ENCODE results near the gene ADGRV1. TPM values are rescaled to one million over a fixed set of nuclear protein-coding genes. Genes with fewer than 3 reads are reported as not detected.

Gene ADGRV1
- total RNA-seq, 2 experiments from 2014 or later, result 0.26 TPM; not detected in 1

DNA sequence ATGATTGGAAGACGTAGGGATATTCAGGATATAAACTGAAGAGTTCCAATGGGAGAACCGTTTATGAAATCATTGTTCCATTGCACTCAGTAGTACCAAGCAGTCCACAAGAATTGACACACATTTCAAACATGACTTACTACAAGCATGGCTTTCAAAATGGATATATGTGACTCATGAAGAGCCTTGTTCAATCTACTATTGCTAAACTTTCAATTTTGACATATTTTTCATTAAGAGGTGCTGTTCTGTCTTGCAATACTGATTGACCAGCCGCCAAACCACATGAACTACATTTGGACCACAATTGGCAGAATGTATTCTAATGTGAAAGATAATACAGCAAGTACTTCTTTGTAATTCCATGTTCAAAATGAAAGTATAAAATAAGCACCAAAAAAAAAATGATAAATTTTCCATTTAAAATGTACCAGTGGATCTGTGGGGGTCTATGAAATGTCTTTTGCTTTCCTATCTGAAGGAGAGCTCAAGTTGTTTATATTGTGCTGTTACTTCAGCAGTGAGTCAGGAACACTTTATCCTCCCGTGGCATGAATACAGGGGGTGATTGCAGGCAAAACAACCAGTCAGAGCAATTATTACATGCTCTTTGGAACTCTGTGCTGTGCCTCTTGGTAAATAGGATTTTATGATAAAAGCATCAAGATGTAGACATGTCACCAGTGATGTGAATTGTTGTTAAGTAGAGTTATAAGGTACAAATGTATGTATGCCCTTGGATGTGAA, 458.5 kb downstream of the ADGRV1 start:
- ChIA-PET CTCF (interaction anchor here (1.4 kb wide), 1 partner anchor 8 kb away, joined by 3 read pairs; no protein-coding TSS in a partner anchor), POLR2A (no interaction called here)
- H3K27me3 Mint-ChIP-seq (ENCODE audit: low read depth), result peaks cover 2% of the 10 kb centered on the region
- DNase-seq, result no peak
- H3K9me3 Mint-ChIP-seq (ENCODE audit: insufficient read depth), result peaks cover 9% of the 10 kb centered on the region
- no peaks in the 10 kb centered on the region for H3K36me3 Mint-ChIP-seq (ENCODE audit: low read depth)
- no peak overlapping the region for H3K4me3 Mint-ChIP-seq
- H3K27ac Mint-ChIP-seq, result no peak overlapping the region
- no peaks in the 10 kb centered on the region for H3K4me1 Mint-ChIP-seq (ENCODE audit: low read depth)
- ATAC-seq, result no peak

DNA sequence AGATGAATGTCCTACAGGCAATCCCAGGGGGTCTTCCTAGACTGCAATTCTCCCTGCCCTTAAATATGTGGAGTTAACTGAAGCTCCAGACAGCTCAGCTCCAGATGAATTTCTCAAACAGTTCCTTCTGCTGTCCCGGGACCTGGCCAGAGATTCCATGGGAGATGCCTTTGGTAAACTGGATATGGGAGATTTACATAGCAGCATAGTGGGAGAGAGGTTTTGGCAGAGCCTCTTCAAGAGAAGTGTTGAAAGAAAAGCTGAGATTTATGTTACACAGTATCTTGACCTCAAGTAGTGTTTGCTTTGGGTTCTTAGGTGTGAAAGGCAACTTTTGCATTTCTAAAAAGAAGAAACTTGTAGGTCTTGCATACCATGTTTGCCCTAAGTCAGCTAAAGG, 459.6 kb downstream of the ADGRV1 start:
- Mint-ChIP-seq H3K9me3 (ENCODE audit: insufficient read depth) (peaks cover 9% of the 10 kb centered on the region), H3K4me3 (no peak overlapping the region), H3K4me1 (ENCODE audit: low read depth) (no peaks in the 10 kb centered on the region), H3K36me3 (ENCODE audit: low read depth) (no peaks in the 10 kb centered on the region), H3K27me3 (ENCODE audit: low read depth) (peaks cover 2% of the 10 kb centered on the region), H3K27ac (no peak overlapping the region)
- DNase-seq (no peak), ATAC-seq (no peak)
- ChIA-PET POLR2A (no interaction called here), CTCF (no interaction called here)

DNA sequence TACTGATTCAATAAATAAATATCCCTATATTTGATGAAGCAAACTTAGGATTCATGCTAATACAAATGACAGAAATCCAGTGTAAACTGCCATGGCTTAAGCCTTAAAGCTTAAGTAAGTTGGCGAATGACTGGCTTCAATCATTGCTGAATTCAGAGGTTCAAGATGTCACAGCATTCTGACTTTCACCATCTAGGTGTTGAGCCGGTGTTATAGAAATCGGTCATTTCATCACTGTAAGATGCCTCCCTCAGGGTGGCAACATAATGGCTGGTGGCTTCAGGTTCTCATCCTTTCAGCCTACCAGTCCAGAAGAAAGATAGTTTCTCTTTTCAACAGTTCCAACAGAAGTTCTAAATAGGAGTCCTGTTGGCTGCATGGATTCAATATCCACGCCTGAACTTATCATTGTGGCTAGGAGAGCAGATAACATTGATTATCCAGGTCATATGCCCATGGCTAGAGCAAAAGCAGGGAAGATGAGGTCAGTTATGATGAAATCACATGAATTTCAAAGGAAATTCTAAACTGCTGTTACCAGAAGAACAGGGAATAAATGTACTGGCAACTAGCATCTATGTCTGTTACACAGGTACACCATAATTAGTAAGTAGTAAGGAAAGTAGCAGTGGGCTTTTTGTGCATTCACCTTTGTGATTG, 460.2 kb downstream of the ADGRV1 start:
- Mint-ChIP-seq H3K36me3 (ENCODE audit: low read depth) (no peaks in the 10 kb centered on the region), H3K9me3 (ENCODE audit: insufficient read depth) (peaks cover 9% of the 10 kb centered on the region), H3K27me3 (ENCODE audit: low read depth) (peaks cover 2% of the 10 kb centered on the region), H3K4me1 (ENCODE audit: low read depth) (no peaks in the 10 kb centered on the region), H3K4me3 (no peak overlapping the region), H3K27ac (no peak overlapping the region)
- ATAC-seq, result no peak
- ChIA-PET POLR2A (no interaction called here), CTCF (no interaction called here)
- no peak for DNase-seq

DNA sequence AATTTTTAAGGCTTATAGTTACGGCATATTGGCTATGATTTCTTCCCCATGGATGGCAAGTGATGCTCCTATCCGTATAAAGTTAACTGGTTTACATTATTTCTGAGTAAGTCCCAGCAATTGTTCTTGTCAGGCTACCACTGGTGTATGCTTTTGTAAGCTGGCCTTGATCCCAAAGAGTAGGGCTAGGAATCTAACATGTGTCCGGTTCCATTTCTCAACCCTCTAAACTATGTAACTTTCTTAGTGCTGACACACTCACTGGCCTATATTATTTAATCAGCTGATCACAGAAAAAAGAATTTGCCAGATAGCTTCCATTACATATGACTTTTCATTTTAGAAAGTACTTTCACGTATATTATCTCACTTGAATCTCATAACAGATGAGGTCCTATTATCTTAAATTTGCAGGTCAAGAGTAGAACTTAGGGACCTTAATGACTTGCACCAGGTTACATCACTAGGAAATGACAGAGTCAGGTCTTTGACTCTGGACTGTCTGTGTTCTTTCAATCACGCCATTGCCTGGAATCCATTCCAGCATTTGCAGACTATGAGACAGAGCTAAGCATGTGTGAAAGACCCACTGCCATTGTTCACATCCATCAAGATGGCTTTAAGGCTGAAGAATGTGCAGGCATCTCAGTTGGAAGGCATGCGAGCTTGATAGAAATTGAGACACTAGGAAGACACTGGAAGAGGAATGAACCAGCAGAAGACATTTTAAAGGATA, 461.6 kb downstream of the ADGRV1 start:
- Mint-ChIP-seq H3K4me1 (ENCODE audit: low read depth) (no peaks in the 10 kb centered on the region), H3K27ac (no peak overlapping the region), H3K9me3 (ENCODE audit: insufficient read depth) (no peaks in the 10 kb centered on the region), H3K36me3 (ENCODE audit: low read depth) (no peaks in the 10 kb centered on the region), H3K27me3 (ENCODE audit: low read depth) (peaks cover 2% of the 10 kb centered on the region), H3K4me3 (no peak overlapping the region)
- no peak for DNase-seq
- ATAC-seq, result no peak
- POLR2A ChIA-PET, result no interaction called here
- CTCF ChIA-PET, result no interaction called here

DNA sequence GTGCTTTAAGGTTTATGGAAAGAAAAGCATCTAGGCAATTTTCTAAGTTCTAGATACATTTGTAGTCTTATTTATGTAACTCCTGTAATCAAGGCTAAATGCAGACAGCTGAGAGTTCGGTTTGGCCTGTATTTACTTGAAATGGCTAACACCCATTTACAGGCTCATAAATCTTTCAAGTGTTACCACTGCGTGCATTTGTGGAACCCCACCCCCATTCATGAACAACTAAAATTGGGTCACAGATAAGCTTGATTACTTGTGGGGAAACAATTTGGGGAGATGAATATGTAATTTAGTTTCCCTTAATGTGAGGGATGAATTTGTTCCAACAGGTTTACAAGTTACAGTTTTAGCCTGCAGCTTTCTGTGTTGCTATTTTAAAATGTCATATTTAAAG, 463.9 kb downstream of the ADGRV1 start:
- CTCF ChIA-PET, result interaction anchor here (1.4 kb wide), 1 partner anchor 9 kb away, joined by 3 read pairs; no protein-coding TSS in a partner anchor

DNA sequence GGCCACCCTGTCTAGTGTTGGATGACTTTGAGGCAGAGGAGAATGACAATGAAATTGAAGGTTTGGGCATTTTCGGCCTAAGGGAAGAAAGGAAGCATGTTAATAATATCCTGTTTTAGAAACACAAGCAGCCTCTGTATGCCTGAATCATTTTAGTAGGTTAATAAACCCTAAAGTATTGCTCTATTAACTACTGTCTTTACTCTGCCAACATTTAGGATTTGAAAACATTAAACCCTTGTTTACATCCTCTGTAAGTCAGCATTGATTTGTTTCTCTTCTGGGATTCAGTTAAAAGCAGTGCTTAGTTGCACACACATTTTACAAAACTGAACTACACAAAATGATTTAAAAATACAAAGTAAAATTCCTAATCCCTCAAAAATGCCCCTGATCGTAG, 465.6 kb downstream of the ADGRV1 start:
- POLR2A ChIA-PET, result no interaction called here
- H3K4me1 Mint-ChIP-seq (ENCODE audit: low read depth), result no peaks in the 10 kb centered on the region

More for the DNA sequence above, 463.9 kb downstream of the ADGRV1 start:
- POLR2A ChIA-PET, result no interaction called here
- no peaks in the 10 kb centered on the region for H3K9me3 Mint-ChIP-seq (ENCODE audit: insufficient read depth)
- ATAC-seq (no peak), DNase-seq (no peak)
- no peaks in the 10 kb centered on the region for H3K36me3 Mint-ChIP-seq (ENCODE audit: low read depth)
- no peaks in the 10 kb centered on the region for H3K27me3 Mint-ChIP-seq (ENCODE audit: low read depth)
- no peak overlapping the region for H3K27ac Mint-ChIP-seq
- H3K4me1 Mint-ChIP-seq (ENCODE audit: low read depth), result no peaks in the 10 kb centered on the region
- H3K4me3 Mint-ChIP-seq, result no peak overlapping the region

DNA sequence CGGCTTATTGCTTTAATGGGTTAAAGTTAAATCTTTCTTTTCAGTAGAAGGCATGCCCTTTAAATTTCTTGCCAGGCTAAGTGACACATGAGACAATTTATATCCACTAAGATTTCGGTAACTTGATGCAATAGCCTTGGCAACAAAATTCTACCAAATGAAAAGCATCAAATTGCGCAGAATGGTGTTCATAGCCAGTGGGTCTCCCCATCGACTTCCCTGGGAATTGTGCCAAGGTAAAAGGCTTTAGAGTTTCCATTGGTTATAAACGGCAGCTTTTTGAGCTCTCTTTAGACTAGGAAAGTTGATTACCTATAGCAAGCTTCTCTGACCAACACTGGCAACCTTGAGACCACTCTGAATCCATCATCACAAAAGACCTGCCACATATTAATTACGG, 466.1 kb downstream of the ADGRV1 start:
- DNase-seq (no peak), ATAC-seq (no peak)
- Mint-ChIP-seq H3K4me1 (ENCODE audit: low read depth) (no peaks in the 10 kb centered on the region), H3K4me3 (no peak overlapping the region), H3K36me3 (ENCODE audit: low read depth) (no peaks in the 10 kb centered on the region), H3K27me3 (ENCODE audit: low read depth) (peaks cover 6% of the 10 kb centered on the region), H3K27ac (no peak overlapping the region), H3K9me3 (ENCODE audit: insufficient read depth) (no peaks in the 10 kb centered on the region)
- POLR2A ChIA-PET, result no interaction called here
- CTCF ChIA-PET, result no interaction called here

More for the DNA sequence above, 465.6 kb downstream of the ADGRV1 start:
- Mint-ChIP-seq H3K36me3 (ENCODE audit: low read depth) (no peaks in the 10 kb centered on the region), H3K9me3 (ENCODE audit: insufficient read depth) (no peaks in the 10 kb centered on the region), H3K27ac (no peak overlapping the region), H3K4me3 (no peak overlapping the region), H3K27me3 (ENCODE audit: low read depth) (peaks cover 6% of the 10 kb centered on the region)
- ATAC-seq (no peak), DNase-seq (no peak)
- CTCF ChIA-PET, result no interaction called here

DNA sequence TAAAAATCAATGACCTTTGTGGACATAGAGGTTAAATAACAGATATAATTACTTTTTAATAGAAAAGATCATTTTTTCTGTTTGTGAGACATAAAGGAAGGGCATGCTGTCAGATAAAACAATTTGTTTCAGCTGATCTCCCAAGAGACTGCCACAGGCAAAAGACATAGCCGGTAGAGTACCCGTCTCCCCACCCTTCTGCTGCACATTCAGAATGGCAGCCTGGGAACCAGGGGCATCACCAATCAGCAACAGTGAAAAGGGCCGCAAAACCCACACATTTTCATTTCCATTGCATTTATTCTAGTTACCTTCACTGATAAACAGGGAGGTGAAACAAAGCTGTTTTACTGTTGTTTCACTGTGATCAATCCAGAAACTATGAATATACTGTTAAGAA, 466.9 kb downstream of the ADGRV1 start:
- H3K27me3 Mint-ChIP-seq (ENCODE audit: low read depth), result peaks cover 6% of the 10 kb centered on the region
- no peak for ATAC-seq
- ChIA-PET CTCF (interaction anchor here (1.2 kb wide), 1 partner anchor 9 kb away, joined by 3 read pairs; no protein-coding TSS in a partner anchor), POLR2A (no interaction called here)
- no peak for DNase-seq
- no peak overlapping the region for H3K27ac Mint-ChIP-seq
- no peaks in the 10 kb centered on the region for H3K36me3 Mint-ChIP-seq (ENCODE audit: low read depth)
- no peak overlapping the region for H3K4me3 Mint-ChIP-seq
- no peaks in the 10 kb centered on the region for H3K4me1 Mint-ChIP-seq (ENCODE audit: low read depth)
- H3K9me3 Mint-ChIP-seq (ENCODE audit: insufficient read depth), result no peaks in the 10 kb centered on the region

DNA sequence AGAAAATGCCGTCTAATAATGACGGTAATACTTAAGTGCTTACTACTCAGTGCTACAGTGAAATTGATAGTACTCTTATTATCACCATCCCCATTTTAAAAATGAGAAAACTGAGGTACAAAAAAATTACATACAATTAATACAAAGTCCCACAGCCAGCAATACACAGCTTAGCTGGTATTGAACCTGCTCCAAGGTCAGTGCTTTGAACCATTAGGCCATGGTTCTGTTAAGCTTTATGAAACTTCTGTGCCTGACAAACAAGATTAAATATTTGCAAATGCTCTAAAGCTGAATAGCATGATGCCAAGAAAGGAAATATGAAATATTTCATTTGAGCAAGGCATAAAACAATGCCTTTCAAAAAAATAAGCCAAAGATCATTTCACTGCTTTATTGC, 467.4 kb downstream of the ADGRV1 start:
- H3K27me3 Mint-ChIP-seq (ENCODE audit: low read depth), result peaks cover 8% of the 10 kb centered on the region
- POLR2A ChIA-PET, result no interaction called here
- H3K4me1 Mint-ChIP-seq (ENCODE audit: low read depth), result no peaks in the 10 kb centered on the region
- H3K36me3 Mint-ChIP-seq (ENCODE audit: low read depth), result no peaks in the 10 kb centered on the region
- no peak for DNase-seq
- no peak for ATAC-seq
- H3K9me3 Mint-ChIP-seq (ENCODE audit: insufficient read depth), result no peaks in the 10 kb centered on the region
- CTCF ChIA-PET, result interaction anchor here (1.2 kb wide), 1 partner anchor 10 kb away, joined by 3 read pairs; no protein-coding TSS in a partner anchor
- no peak overlapping the region for H3K27ac Mint-ChIP-seq
- H3K4me3 Mint-ChIP-seq, result no peak overlapping the region

DNA sequence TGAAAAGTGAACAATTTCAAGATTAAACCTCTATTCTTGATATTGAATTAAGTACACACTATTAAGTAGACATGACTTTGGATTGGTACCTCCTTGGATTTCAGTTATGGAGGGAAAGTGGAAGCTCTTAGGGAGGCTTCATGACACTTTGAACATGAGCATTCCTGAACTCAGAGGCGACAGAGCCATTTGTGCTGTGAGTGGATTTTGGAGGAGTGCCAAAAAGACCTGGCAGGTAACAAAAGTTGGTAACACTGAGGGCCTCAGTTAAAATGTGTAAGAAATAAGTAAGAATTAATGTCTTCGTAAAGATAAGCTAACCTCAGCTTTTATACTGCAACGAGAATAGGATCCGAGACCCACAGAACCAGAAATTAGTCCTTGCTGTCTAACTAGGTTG, 467.9 kb downstream of the ADGRV1 start:
- no peaks in the 10 kb centered on the region for H3K36me3 Mint-ChIP-seq (ENCODE audit: low read depth)
- ChIA-PET CTCF (no interaction called here), POLR2A (no interaction called here)
- no peak overlapping the region for H3K27ac Mint-ChIP-seq
- H3K4me1 Mint-ChIP-seq (ENCODE audit: low read depth), result no peaks in the 10 kb centered on the region
- H3K27me3 Mint-ChIP-seq (ENCODE audit: low read depth), result peaks cover 8% of the 10 kb centered on the region
- no peaks in the 10 kb centered on the region for H3K9me3 Mint-ChIP-seq (ENCODE audit: insufficient read depth)
- H3K4me3 Mint-ChIP-seq, result no peak overlapping the region
- DNase-seq (no peak), ATAC-seq (no peak)

DNA sequence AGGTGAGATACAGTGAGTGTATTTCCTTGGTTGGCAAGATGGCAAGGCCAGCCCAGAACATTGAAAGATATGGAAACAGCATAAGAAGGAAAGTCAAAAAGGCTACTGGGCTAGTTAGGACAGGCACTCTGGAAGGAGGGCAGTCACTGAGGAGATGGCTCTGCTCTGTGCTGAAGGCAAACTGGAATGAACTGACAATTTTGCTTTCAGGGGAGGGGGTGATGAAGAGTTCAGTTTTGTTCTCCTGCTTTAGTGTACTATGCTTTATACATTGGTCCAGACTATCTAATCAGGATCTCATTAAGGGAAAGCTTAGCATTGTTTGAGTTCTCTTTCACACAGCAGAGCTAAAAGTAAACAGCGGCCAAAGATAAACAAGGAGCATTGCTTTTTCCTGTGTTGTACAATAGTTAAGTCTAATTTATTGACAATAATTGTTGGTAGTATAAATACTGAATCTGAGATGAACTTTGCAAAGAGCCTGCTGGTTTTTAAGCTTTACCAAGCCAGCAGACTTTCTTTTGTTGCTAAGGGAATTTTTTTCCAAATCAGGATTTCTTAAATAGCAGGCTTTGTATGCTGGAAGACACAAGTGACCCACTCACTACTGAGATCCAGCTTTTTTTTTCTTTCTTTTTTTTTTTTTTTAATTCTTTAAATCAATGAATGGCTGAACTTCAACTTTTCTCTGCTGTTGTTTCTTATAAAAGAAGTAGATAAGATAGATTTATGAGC, 469.0 kb downstream of the ADGRV1 start:
- Mint-ChIP-seq H3K9me3 (ENCODE audit: insufficient read depth) (no peaks in the 10 kb centered on the region), H3K4me3 (no peak overlapping the region), H3K4me1 (ENCODE audit: low read depth) (no peaks in the 10 kb centered on the region), H3K36me3 (ENCODE audit: low read depth) (no peaks in the 10 kb centered on the region), H3K27me3 (ENCODE audit: low read depth) (peaks cover 10% of the 10 kb centered on the region), H3K27ac (no peak overlapping the region)
- ATAC-seq, result no peak
- POLR2A ChIA-PET, result no interaction called here
- no peak for DNase-seq
- CTCF ChIA-PET, result no interaction called here

Measured in activated CD8-positive, alpha-beta T cell treated with anti-CD3 and anti-CD28 coated beads, Interleukin-2, amount 10 ng/mL, durations not matched to agents 7 days and 5 days (primary cell).